GM21390 (cell line): ENCODE results near the gene GDF9.
"Not testable (repeated sequence)": the region's sequence is repeated elsewhere in the genome, so short reads cannot be mapped to it uniquely, and the experiment has no call there.

ENCODE experiments used
- ATAC-seq: cut with Tn5 transposase; IDR thresholded peaks from one replicate; pipeline ENCODE4 v1.9.1; 2021; ENCODE audit not compliant: unreplicated experiment

GDF9 gene

GRCh38 chr5:132873119-132873929, 7.1 kb upstream of the GDF9 start, which contains the start of gene LEAP2:
Gene LEAP2, plus strand, starts transcription at chr5:132873668. Its CDS starts 27 bp downstream, at chr5:132873695.
- ATAC-seq: no peak

GRCh38 chr5:132872788-132873118, 6.5 kb upstream of the GDF9 start:
- no peak for ATAC-seq

GRCh38 chr5:132871459-132872284, 5.4 kb upstream of the GDF9 start:
- ATAC-seq: no peak

GRCh38 chr5:132870801-132871200, 4.5 kb upstream of the GDF9 start:
- no peak for ATAC-seq

- no peak for ATAC-seq
Measured at GRCh38 chr5:132868754-132869153, 2.5 kb upstream of the GDF9 start.

- ATAC-seq: no peak
Measured at GRCh38 chr5:132867046-132867451, 780 bp upstream of the GDF9 start.

GRCh38 chr5:132865668-132866341, 464 bp downstream of the GDF9 start:
- peak; percentile 32 for ATAC-seq

- ATAC-seq: no peak
Measured at GRCh38 chr5:132860742-132861141, 5.5 kb downstream of the GDF9 start.

- no peak for ATAC-seq
Measured at GRCh38 chr5:132859889-132860437, 6.3 kb downstream of the GDF9 start.

GRCh38 chr5:132856011-132856410, 10.3 kb downstream of the GDF9 start:
- no peak for ATAC-seq

- ATAC-seq: not testable (repeated sequence)
Measured at GRCh38 chr5:132854992-132855391, 11.3 kb downstream of the GDF9 start.

- ATAC-seq: no peak
Measured at GRCh38 chr5:132854301-132854700, 12.0 kb downstream of the GDF9 start.

- ATAC-seq: no peak
Measured at GRCh38 chr5:132853790-132854189, 12.5 kb downstream of the GDF9 start.

GRCh38 chr5:132853323-132853722, 12.9 kb downstream of the GDF9 start:
- ATAC-seq: no peak

GRCh38 chr5:132850066-132850465, 16.2 kb downstream of the GDF9 start:
- ATAC-seq: no peak

GRCh38 chr5:132849347-132849746, 16.9 kb downstream of the GDF9 start:
- ATAC-seq: no peak

GRCh38 chr5:132848270-132848669, 18.0 kb downstream of the GDF9 start:
- ATAC-seq: no peak

- ATAC-seq: no peak
Measured at GRCh38 chr5:132841305-132841704, 25.0 kb downstream of the GDF9 start.

- ATAC-seq: no peak
Measured at GRCh38 chr5:132840896-132841295, 25.4 kb downstream of the GDF9 start.

- no peak for ATAC-seq
Measured at GRCh38 chr5:132840313-132840712, 26.0 kb downstream of the GDF9 start.
